NCI-H1105 treated with DMSO at 0.1 percent for 48 hours (cell line): Measurements from ENCODE around the gene CUBN.
A peak's percentile ranks its signal among the peaks of the same experiment; 100 is the strongest.

Experiments
- DNase-seq: peaks from one replicate; lab custom pipeline; 2025; lab: John Stamatoyannopoulos, UW

Gene CUBN

DNA sequence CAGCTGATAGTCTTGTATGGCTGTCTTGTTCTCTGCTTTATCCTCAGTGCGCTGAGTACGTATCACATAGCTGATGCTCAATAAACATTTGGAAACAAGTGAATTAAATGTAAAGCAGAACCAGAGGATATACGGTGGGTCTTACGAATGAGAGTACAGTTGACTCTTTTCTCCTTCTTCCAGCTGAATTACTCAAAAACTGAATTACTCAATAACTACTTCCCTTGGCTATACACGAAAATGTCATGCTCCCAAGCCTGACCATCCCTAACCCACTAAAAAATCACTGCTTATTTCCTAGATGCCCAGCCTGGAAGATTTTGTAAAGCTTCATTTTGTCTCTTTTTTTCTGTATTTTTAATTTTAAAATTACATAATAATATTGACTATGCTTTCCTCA, 309.2 kb downstream of the CUBN start:
- DNase-seq: no peak

DNA sequence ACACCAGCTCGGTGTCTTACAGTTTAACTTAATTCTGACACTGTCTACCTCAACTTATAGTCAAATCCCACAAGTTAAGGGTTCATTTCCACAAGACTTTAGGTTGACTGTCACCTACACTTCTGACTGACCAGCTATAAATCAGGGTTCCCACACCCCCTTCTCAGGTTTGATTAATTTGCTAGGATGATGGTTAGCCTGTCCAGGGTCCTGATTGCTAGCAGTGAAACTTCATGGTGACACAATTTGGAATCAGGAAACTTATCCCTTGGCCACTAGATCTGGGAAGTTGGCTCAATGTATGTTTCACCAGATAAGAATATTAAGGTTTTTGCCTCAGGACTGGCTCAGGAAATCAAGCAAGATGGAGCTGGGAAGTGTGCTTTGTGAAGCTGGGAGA, 309.6 kb downstream of the CUBN start:
- DNase-seq: no peak

DNA sequence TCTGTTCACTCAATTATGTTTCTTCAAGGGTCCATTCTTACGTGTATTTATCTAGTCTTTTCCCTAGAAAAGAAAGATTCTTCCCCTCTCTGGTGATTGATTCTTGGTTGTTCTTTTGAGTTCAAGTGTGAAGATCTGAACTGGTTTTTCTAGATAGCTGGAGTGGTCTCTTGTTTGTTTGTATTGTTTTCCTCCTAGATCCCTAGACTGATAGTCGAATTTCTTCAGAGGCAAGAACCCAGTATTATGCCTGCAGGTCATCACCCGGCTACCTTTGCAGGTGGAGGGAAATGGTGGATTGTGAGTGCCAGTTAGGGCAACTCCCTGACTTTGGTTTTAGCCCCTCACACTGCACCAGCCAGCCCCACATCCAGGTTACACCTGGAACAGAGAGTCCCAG, 310.2 kb downstream of the CUBN start:
- no peak for DNase-seq

DNA sequence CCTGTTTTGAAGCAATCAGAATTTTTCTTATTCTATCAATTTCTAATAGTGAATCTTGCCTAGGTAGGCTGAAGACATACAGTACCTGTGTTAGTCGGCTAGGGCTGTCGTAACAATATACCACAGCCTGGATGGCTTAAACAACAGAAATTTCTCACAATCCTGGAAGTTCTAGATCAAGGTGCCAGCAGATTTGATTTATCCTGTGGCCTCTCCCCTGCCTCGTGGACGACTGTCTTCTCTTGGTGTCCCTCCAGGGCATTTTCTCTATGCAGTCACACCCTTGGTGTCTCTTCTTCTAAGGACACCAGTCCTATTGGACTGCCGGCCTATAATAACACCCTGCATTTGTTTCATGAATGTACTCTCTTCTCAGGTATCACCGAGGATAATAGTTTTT, 310.6 kb downstream of the CUBN start:
- no peak for DNase-seq

DNA sequence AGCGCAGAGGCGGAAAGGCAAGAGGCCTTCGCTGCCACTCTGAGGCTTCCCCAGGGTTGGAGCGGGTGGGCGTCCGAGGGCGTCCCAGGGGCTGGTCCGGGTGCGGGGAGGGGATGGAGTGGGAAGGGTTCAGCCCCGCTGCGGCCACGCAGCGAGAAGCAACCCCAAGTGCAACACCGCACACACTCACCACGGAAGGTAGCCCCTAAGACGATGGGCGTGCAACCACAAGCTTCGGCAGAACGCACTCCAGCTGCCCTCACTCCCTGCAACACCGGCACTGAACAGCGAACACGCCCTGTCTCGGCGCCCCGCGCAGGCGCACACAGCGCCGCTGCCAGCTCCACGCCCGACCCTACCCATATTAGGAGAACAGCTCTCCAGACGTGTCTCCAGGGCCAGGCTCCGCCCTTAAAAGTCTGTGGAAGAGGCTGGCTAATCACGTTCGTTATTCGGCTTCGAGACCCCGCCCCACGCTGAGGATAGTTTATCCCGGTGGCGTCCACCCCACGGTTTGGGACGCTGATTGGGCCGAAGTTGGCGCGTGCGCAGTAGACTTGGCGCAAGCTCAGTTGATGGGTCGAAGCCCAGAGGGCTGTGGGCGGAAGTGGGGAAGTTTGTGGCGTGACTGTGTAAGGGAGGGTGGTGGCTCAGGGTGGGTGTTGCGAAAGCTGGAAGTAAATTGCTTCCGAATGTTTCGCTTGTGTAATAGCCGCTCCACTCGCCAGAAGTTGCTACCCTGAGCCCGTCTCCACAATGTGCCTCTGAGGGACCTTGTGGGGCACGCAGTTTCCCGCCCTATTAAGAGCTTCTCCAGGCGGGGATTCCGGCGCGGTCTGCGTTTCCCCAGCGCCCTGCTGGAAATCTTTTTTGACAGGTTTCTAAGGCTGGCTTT, 312.2 kb downstream of the CUBN start, which contains the start of gene RSU1:
Gene RSU1, minus strand, starts transcription at position 300 of the 895 bp plus-strand sequence. CDS start 343 bp downstream, outside the sequence.
- DNase-seq: peak; percentile 95

DNA sequence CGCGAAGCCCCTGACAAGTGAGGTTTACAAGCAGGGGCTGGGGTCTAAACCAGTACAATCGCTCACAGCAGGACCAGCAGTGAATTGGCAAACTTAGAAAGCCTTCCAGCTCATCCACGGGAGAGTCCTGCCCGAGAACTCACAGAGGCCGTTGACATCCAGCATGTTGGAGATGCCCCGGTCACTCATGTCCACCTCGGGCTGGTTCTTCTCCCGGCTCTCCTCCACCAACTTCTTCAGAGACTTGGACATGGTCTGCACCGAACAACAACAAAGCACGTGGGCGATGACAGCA, 312.8 kb downstream of the CUBN start:
- no peak for DNase-seq

DNA sequence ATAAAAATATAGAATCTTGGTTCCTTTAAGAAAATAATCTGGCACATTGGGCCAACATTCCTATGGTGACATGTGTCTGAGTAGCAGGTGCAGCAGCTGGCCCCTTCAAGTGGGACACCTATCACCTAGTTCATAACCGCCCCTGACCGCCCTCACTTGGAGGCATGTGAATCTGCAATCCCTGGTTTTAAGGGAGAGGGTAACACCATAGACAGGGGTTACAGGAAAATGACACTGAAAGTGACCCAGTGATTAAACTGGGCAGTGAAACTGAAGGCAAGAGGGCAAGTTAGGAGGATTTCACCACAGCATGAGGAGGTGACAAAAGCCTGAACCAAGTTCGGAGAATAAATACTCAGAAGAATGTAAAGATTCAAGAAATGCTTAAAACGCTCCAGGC, 313.4 kb downstream of the CUBN start:
- DNase-seq: no peak

DNA sequence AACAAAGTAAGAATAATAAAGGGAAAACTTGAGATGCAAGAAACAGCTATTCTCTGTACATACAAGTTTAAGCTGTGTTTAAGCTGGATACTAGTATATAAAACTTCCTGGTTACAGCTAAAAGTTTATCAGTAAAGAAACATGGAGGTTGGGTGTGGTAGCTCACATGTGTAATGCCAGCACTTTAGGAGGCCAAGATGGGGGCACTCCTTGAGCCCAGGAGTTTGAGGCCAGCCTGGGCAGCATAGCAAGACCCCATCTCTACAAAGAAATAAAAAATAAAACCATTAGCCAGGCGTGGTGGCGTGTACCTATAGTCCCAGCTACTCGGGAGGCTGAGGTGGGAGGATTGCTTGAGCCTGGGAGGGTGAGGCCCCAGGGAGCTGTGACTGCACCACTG, 315.6 kb downstream of the CUBN start:
- no peak for DNase-seq

DNA sequence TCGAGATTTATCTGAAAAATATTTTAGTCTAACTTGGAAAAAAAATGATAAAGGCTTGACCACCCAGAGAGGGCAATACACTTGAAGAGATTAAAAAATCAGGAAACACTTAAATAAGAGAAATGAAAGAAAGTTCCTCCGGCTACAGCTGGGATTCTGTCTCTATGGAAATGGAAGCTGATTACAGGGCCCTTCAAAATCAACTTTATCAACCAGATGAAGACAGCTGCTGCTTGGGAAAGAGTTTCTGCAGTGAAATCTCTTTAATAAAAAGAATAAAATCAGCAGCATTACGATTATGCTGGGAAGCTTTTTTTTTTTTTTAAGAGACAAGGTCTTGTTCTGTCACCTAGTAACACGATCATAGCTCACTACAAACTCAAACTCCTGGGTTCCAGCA, 316.9 kb downstream of the CUBN start:
- no peak for DNase-seq

DNA sequence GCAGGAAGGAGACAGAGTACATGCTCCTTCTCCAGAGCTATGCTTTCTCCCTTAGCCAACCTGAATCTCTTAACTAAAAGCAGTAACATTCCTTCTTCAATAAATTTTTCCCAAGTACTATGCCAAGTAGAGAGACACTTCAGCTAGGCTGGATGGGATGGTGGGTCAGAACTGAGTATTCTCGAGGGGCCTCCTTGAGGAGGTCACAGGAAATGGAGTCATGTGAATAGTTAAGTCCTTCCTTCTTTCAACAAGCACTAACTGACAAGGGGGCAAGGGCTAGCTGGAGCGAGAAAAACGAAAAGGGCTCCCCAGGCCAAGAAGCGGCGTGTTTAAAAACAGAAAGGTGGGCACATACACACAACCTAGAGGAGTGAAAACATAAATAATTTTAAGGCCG, 317.8 kb downstream of the CUBN start:
- DNase-seq: no peak

DNA sequence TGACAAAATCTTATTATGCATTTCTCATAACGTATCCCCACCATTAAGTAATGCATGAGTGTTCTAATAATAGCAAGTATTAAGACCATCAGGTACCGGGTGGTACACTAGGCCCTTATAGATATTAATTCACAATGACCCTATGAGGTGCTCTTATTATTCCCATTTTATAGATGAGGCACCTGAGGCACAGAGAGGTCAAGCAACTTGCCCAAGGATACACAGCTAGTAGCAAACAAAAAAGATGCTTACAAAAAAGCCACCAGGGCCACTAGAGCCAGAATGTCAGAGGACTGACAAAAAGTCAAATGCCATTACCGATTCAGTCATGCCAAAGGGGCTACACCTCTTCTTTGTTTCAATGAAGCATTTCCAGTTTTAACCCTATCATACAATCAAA, 318.3 kb downstream of the CUBN start:
- no peak for DNase-seq

DNA sequence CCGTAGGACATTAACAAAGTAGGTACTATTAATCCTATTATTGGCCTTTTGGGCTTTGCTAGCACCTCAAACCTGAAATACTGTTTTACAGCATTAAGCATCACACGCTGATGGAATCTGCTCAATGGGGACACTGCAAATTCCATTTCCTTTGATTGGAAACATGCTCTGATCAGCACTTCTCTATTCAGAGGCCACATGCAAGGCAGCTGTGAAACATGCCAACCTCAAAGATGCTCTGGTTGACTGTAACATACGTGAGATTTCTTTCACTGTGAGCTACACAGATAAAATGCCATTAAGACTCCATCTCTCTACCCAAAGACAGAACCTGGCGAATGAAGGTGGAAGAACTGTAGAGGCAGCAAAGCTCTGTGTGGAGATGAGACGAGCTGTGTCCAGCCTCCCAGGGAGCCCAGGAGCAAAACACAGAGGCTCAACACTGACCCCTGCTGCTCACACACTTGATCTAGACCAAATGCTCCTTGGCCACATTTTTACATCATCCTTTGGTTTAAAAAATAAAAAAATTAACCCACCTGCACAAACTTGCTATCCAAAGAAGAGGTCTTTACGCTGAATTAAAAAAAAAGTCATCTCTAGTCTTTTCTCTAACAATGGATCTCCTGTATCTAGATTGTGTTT, 320.4 kb downstream of the CUBN start:
- no peak for DNase-seq

DNA sequence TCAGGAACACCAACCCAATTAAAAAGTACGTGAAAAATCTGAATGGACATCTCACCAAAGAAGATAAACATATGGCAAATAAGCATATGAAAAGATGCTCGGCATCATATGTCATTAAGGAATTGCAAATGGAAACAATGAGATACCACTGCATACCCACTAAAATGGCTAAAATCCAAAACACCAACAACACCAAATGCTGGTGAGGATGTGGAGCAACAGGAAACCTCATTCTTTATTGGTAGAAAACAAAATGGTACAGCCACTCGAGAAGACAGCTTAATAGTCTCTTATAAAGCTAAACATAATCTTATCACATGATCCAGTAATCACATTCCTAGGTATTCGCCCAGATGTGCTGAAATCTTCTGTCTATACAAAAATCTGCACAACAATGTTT, 325.5 kb downstream of the CUBN start:
- DNase-seq: no peak

DNA sequence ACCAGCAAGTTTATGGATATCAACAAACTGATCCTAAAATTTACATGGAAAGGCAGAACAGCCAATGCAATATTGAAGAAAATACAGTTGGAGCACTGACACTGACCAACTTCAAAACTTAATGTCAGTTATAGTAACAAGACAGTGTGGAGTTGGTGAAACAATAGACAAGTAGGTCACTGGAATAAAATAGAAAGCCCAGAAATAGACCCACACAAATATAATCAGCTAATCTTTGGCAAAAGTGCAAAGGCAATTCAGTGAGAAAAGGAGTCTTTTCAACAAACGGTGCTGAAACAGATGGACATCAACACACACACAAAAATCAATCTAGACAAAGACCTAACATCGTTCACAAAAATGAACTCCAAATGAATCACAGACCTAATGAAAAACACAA, 326.1 kb downstream of the CUBN start:
- DNase-seq: no peak

DNA sequence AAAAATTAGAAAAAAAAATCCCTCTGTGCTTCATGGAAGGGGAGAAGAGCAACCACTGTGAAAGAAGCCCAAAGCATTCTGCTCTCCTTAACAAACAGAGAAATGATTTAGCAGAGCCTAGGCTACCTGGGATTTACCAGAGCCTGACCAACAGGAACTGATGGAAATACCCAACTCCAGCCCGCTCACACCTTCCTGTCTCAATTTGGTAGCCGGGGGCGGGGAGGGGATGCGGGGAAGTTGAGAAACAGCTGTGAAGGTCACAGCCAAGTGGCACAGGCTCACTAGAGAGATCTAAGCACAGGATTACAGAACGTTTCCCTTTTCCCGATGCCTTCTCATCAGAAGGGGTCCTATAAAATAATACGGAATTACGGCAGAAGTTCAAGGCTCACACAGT, 330.0 kb downstream of the CUBN start:
- DNase-seq: no peak

DNA sequence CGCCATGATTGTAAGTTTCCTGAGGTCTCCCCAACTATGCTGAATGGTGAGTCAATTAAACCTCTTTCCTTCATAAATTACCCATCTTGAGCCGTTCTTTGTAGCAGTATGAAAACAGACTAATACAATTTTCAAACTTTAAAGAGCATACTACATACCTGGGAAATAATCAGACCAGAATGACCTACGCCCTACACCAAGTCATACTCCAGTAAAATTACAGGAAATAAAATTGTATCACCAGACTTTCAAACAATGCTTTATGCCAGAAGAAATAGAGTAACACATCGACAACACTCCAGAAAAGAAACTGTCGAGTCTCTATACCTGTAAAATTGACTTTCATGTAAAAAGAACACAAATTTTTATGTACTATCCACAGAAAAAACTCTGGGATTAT, 331.0 kb downstream of the CUBN start:
- no peak for DNase-seq

DNA sequence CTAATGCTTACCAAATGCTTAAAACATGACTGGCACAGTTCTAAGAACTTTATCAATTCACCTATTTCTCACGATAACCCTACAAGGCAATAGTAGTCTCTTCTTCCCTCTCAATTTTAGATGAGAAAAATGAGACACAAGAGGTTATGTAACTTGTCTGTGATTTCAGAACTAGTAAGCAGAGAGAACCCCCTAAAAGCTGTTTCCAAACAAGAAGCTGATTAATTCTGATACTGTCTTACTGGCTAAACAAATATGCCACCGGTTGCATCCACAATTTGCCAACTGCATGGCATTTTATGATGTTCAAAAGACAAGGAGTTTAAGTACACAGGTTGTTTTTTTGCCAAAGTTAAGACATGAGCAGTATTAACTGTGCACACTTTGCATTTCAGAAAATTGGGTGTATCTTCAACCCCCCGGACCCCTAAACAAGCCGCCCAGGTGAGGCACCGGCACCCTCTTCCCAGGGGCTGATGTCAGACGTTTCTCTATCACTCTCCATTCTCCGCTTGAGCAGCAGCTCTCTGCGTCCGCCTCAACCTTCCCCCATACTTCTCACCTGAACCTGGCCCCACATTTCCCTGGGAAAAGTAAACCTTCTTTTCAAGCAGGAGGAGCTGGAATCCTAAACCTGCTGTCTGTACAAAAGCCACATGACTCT, 334.1 kb downstream of the CUBN start:
- no peak for DNase-seq

DNA sequence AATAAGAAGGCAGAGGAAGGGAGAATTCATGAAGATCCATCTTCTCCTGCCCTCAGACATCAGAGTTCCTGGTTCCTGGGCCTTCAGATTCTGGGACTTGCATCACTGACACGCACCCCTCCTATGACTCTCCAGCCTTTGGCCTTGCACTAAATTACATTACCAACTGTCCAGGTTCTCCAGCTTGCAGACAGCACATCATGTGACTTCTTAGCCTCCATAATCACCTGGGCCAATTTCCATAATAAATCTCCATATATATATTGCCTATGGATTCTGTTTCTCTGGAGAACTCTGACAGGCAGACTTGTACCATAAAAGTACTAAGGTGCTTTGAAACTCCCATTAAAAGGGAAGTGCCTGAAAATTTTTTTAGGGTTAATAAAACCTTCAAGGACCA, 335.6 kb downstream of the CUBN start:
- DNase-seq: no peak

DNA sequence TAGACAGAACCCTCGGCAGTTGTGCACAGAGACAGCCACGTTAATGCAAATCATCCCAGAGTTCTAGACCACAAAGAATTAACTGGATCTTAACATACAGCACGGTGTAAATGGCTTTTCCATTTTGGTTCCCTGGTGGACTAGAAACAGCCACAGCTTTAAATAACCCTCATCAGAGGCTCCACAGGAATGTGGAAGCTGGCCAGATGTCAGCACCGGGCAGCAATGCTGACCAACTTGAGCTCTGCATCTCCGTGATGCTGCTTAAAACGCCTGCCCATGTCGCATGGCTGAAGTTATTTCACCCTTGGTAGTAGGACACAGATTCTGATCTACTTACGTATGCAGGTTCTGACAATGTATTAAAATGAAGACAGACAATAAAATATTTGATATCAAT, 336.9 kb downstream of the CUBN start:
- no peak for DNase-seq

DNA sequence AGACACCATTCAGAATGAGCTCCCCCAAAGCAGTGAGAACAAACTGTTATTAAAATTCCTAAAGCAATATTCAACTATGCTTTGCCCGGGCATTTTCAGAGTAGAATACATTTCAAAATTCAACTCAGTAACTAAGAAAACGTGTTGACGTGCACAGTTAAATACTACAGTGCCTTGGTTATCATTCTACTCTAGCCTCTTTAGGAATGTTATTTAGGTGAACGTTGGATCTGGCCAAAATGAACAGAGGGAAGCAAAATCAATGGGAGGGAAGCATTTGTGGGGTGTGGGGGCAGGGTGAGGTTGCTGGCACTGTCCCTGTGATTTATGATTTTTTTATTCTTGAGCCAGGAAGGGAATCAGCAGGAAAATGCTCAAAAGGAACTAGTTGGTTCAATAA, 339.8 kb downstream of the CUBN start:
- no peak for DNase-seq

DNA sequence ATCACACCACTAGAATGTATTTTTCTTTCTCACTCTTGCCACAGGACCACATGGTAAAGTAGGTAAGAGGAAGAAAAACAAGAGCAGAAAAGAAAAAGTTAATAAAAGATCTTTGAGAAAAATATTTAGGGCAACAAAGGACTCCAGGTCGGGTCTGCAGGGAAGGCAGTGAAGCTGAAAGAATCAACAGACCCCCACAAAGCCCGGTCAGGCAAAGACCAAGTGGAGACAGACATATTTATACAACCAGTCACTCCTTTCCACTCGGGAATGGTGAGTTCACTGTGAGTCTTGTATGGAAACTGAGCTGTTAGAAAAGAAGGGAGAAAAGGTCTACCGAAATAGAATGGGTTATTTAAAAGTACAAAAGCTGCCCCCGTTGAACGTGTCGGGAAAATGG, 340.4 kb downstream of the CUBN start:
- no peak for DNase-seq

DNA sequence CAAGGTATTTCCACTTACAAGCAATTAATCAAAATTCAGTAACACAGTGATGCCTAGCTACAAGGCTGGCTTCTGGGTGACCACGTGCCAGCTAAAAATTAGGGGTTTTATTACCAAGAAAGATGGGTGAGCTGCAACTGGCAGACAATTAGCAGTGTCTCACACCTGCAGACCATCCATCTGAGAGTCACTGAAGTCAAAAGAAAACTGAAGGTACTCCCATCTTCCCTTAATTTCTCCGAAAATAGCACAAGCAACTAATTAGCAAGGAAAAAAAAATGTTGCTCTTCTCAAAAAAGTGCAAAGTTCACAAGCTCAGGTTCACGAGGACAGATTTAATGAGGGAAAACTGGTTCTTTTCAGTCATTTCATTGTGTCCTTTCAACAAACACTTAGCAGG, 340.8 kb downstream of the CUBN start:
- DNase-seq: no peak

DNA sequence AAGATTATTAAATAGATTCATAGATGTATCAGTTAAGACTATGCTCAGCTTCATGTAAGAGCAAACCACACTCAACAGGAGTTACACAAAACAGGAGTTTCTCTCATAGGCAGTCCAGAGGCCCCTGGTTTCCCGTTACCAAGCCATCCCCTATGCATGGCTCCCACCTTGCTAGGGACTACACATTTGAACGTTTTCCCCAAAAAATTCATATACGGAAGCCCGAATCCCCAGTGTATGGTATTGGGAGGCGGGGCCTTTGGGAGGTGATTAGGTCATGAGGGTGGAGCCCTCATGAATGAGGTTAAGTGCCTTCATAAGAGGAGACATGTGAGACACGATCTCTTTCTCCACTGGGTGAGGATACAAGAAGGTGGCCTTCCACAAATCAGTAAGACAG, 341.5 kb downstream of the CUBN start:
- DNase-seq: no peak
